Neural cell (in vitro differentiated cells): ENCODE data around the gene ECE1.

Source experiments
- CTCF ChIP-seq: fragments of 450-650 bp; IDR thresholded peaks from 2 replicates; pipeline ENCODE4 v1.5.1; 2014; ENCODE audit warnings: antibody characterized with exemption, mild to moderate bottlenecking, moderate library complexity; ENCODE audit not compliant: poor library complexity, severe bottlenecking
- REST ChIP-seq: IDR thresholded peaks from 2 replicates; pipeline ENCODE4 v1.6.1; 2012; ENCODE audit warnings: borderline replicate concordance

GRCh38 chr1:21295002-21295401 is 4.7 kb upstream of the ECE1 start:
- TF ChIP-seq REST (no peak), CTCF (no peak)
